Testis (tissue), 3 donors: ENCODE measurements around the gene CEP295NL. TPM values are rescaled to one million over a fixed set of nuclear protein-coding genes. Genes with fewer than 3 reads are reported as not detected.

Experiments used
- DNase-seq: peaks from one replicate; pipeline ENCODE4 v3.0.0-alpha.2; 2019
- H3K27ac ChIP-seq, 2 donors: fragments of 200-600 bp; sonication (generic); one replicate each; pipeline ENCODE4 v1.5.1; 2019
- H3K27me3 ChIP-seq: fragments of 200-600 bp; sonication (generic); one replicate; pipeline ENCODE4 v1.5.1; 2019
- H3K36me3 ChIP-seq: fragments of 200-600 bp; sonication (generic); one replicate; pipeline ENCODE4 v1.5.1; 2017; ENCODE audit warnings: low read depth; ENCODE audit errors: missing control alignments
- H3K4me1 ChIP-seq: fragments of 200-600 bp; sonication (generic); one replicate; pipeline ENCODE4 v1.5.1; 2019
- H3K4me3 ChIP-seq, 2 donors: fragments of 200-600 bp; sonication (generic); one replicate each; pipeline ENCODE4 v1.5.1; 2017 to 2019
- H3K9me3 ChIP-seq: fragments of 200-600 bp; sonication (generic); one replicate; pipeline ENCODE4 v1.5.1; 2017
- CTCF ChIP-seq, 3 experiments: fragments of 450-650 bp in 2 of 3; fragments of 200-600 bp in 1 of 3; sonication (generic) in 1 of 3; IDR thresholded peaks; one replicate each; pipeline ENCODE4 v1.5.1; 2016 to 2019; ENCODE audit warnings: antibody characterized with exemption in 3 of 3, mild to moderate bottlenecking in 2 of 3, moderate library complexity in 1 of 3
- POLR2A ChIP-seq: fragments of 450-650 bp; IDR thresholded peaks from one replicate; pipeline ENCODE4 v1.6.1; 2017; ENCODE audit warnings: antibody characterized with exemption, mild to moderate bottlenecking, moderate library complexity
- WGBS, 2 donors: methylation state at CpG; one replicate each; pipeline ENCODE4 v1.1.5; 2018; 5-methylcytosine and 5-hydroxymethylcytosine counted together
- intact Hi-C: fragments of 100-400 bp; cut with DNase I; formaldehyde crosslinking; loops from one replicate; pipeline ENCODE4 v1.15.1; 2023; ENCODE audit warnings: low total_unique reads
- polyA plus RNA-seq: library from polyadenylated mRNA; stranded (reverse); fragments of 350-450 nt; fragmentation: Illumina TruSeq; extraction: RNeasy Lipid Tissue Mini Kit (QIAGEN cat#74804); gene quantifications from one replicate; pipeline ENCODE4 v1.2.3, GENCODE V29; 2014; ENCODE audit warnings: low read depth, low replicate concordance; ENCODE audit not compliant: insufficient read depth
- total RNA-seq, 2 donors: library from RNA; depleted of rRNA; stranded (reverse); fragments of >200 nt; gene quantifications; one replicate each; pipeline ENCODE4 v1.2.3, GENCODE V29; 2016

Gene CEP295NL
- total and polyA plus RNA-seq, 3 donors from 2014 or later: 32.3 to 100 (median 77.1) TPM

- 73 to 86% methylated on average over 3 to 31 of the region's 31 CpGs for WGBS, 2 donors
- Histone ChIP-seq H3K36me3 (no peaks in the 10 kb centered on the region), H3K9me3 (no peaks in the 10 kb centered on the region), H3K4me1 (peaks cover 20% of the 10 kb centered on the region), H3K27me3 (no peaks in the 10 kb centered on the region), H3K27ac (peak overlapping the region in 1 of 2 donors; percentile 6), H3K4me3 (no peak overlapping the region)
- intact Hi-C loops: no loop called here
- peak; percentile 43 for DNase-seq
- TF ChIP-seq CTCF (IDR thresholded peaks at IDR 0.05) (no peak), POLR2A (no peak)
Observed at GRCh38 chr17:78929908-78930775, 27.1 kb upstream of the CEP295NL start.

- Histone ChIP-seq H3K4me1 (peaks cover 35% of the 10 kb centered on the region), H3K27me3 (no peaks in the 10 kb centered on the region), H3K9me3 (no peaks in the 10 kb centered on the region), H3K36me3 (no peaks in the 10 kb centered on the region), H3K4me3 (peak overlapping the region; percentile 70 to 79), H3K27ac (peak overlapping the region; percentile 93 to 98)
- TF ChIP-seq POLR2A (no peak), CTCF (IDR thresholded peaks at IDR 0.05) (no peak)
- peak; percentile 90 for DNase-seq
- intact Hi-C loops: no loop called here
- 5 to 11% methylated on average over 27 to 33 of the region's 33 CpGs for WGBS, 2 donors
Observed at GRCh38 chr17:78925662-78926555, 22.9 kb upstream of the CEP295NL start.

- intact Hi-C loops: no loop called here
- Histone ChIP-seq H3K4me3 (peak within 1 kb of the TSS; percentile 70 to 89), H3K9me3 (no peaks in the 10 kb centered on the region), H3K36me3 (no peaks in the 10 kb centered on the region), H3K4me1 (peaks cover 42% of the 10 kb centered on the region), H3K27ac (peak within 1 kb of the TSS; percentile 93 to 98), H3K27me3 (no peaks in the 10 kb centered on the region)
- TF ChIP-seq POLR2A (no peak), CTCF (IDR thresholded peaks at IDR 0.05) (no peak)
- 2% methylated on average over 23 of the region's 52 CpGs; no CpG with 5 or more reads in 1 of the 2 donors for WGBS, 2 donors
- peak; percentile 91 for DNase-seq
Observed at GRCh38 chr17:78925234-78925633, 22.2 kb upstream of the CEP295NL start, which contains the start of gene TIMP2. Gene TIMP2, minus strand, starts transcription at chr17:78925387. Its CDS starts 299 bp downstream, at chr17:78925088.

GRCh38 chr17:78924481-78925151 lies 21.6 kb upstream of the CEP295NL start:
- intact Hi-C loops: loop anchor here (5.0 kb wide), 1 partner anchor 42 kb away; no protein-coding TSS in a partner anchor
- H3K4me1 ChIP-seq: peaks cover 48% of the 10 kb centered on the region
- WGBS, 2 donors: 0 to 1% methylated on average over 18 to 25 of the region's 64 CpGs

More at GRCh38 chr17:78924481-78925151, 21.6 kb upstream of the CEP295NL start:
- peak overlapping the region; percentile 70 to 89 for H3K4me3 ChIP-seq
- H3K27ac ChIP-seq: peak overlapping the region; percentile 89 to 98
- DNase-seq: no peak
- H3K9me3 ChIP-seq: no peaks in the 10 kb centered on the region
- H3K27me3 ChIP-seq: no peaks in the 10 kb centered on the region
- no peaks in the 10 kb centered on the region for H3K36me3 ChIP-seq
- TF ChIP-seq CTCF (IDR thresholded peaks at IDR 0.05) (no peak), POLR2A (no peak)
